Activated B cell treated with CpG ODN at 0.5 μM for 24 hours (primary cell): Measurements from ENCODE around the gene FAS. TPM values are rescaled to one million over a fixed set of nuclear protein-coding genes. Genes with fewer than 3 reads are reported as not detected.

Experiments used
- ATAC-seq: fragments of 200-7000 bp; cut with Tn5 transposase; one replicate; pipeline ENCODE4 v1.10.0; 2021; ENCODE audit warnings: low read depth, mild to moderate bottlenecking, moderate library complexity
- CTCF ChIA-PET: fragments of 350-600 bp; sonication (Branson Sonifier 250); formaldehyde crosslinking; loops from one replicate; lab custom pipeline; 2021; ENCODE audit warnings: antibody characterized with exemption; lab: Charles Lee
- POLR2A ChIA-PET: fragments of 350-600 bp; sonication (Branson Sonifier 250); formaldehyde crosslinking; loops from one replicate; lab custom pipeline; 2021; ENCODE audit warnings: antibody characterized with exemption; lab: Charles Lee
- DNase-seq: peaks from one replicate; pipeline ENCODE4 v3.0.0; 2022
- H3K27ac Mint-ChIP-seq: one replicate; pipeline ENCODE4 v1.8.0; 2020; ENCODE audit warnings: mixed read lengths
- H3K27me3 Mint-ChIP-seq: one replicate; pipeline ENCODE4 v1.8.0; 2021; ENCODE audit warnings: mixed read lengths
- H3K36me3 Mint-ChIP-seq: one replicate; pipeline ENCODE4 v1.8.0; 2021; ENCODE audit warnings: low read depth, mixed read lengths
- H3K4me1 Mint-ChIP-seq: one replicate; pipeline ENCODE4 v1.8.0; 2021; ENCODE audit warnings: mixed read lengths
- H3K4me3 Mint-ChIP-seq: one replicate; pipeline ENCODE4 v1.8.0; 2020; ENCODE audit warnings: mild to moderate bottlenecking, mixed read lengths
- H3K9me3 Mint-ChIP-seq: one replicate; pipeline ENCODE4 v1.8.0; 2020; ENCODE audit warnings: mixed read lengths
- CTCF ChIP-seq: fragments of 200-600 bp; IDR thresholded peaks from one replicate; pipeline ENCODE4 v1.8.0; 2022; ENCODE audit warnings: antibody characterized with exemption, mild to moderate bottlenecking
- intact Hi-C: fragments of 100-400 bp; cut with micrococcal nuclease; formaldehyde crosslinking; loops from one replicate; pipeline ENCODE4 v1.15.1; 2024
- total RNA-seq: library from RNA; stranded (reverse); gene quantifications from 2 replicates; pipeline ENCODE4 v1.2.3, GENCODE V29; 2022

FAS gene
- total RNA-seq, 1 donor from 2014 or later, result 22.6 TPM

GRCh38 chr10:89047397-89047796, 56.8 kb downstream of the FAS start:
- no peak overlapping the region for H3K4me3 Mint-ChIP-seq
- no peak for ATAC-seq
- no peaks in the 10 kb centered on the region for H3K4me1 Mint-ChIP-seq
- no peak for TF ChIP-seq CTCF
- ChIA-PET POLR2A (no interaction called here), CTCF (no interaction called here)
- intact Hi-C loops, result no loop called here
- no peaks in the 10 kb centered on the region for H3K27me3 Mint-ChIP-seq
- no peak for DNase-seq
- no peaks in the 10 kb centered on the region for H3K9me3 Mint-ChIP-seq
- H3K27ac Mint-ChIP-seq, result no peak overlapping the region
- no peaks in the 10 kb centered on the region for H3K36me3 Mint-ChIP-seq

- no peaks in the 10 kb centered on the region for H3K27me3 Mint-ChIP-seq
- TF ChIP-seq CTCF, result no peak
- POLR2A ChIA-PET, result no interaction called here
- ATAC-seq (no peak), DNase-seq (no peak)
- no peaks in the 10 kb centered on the region for H3K9me3 Mint-ChIP-seq
- no peak overlapping the region for H3K27ac Mint-ChIP-seq
- intact Hi-C loops, result no loop called here
- CTCF ChIA-PET, result no interaction called here
- no peaks in the 10 kb centered on the region for H3K36me3 Mint-ChIP-seq
- H3K4me1 Mint-ChIP-seq, result no peaks in the 10 kb centered on the region
- H3K4me3 Mint-ChIP-seq, result no peak overlapping the region
Measured at GRCh38 chr10:89051593-89051992, 61.0 kb downstream of the FAS start.

- intact Hi-C loops, result no loop called here
- Mint-ChIP-seq H3K36me3 (no peaks in the 10 kb centered on the region), H3K4me1 (no peaks in the 10 kb centered on the region), H3K27ac (no peak overlapping the region), H3K9me3 (no peaks in the 10 kb centered on the region), H3K4me3 (no peak overlapping the region), H3K27me3 (no peaks in the 10 kb centered on the region)
- no peak for ATAC-seq
- DNase-seq, result no peak
- ChIA-PET CTCF (no interaction called here), POLR2A (no interaction called here)
- no peak for TF ChIP-seq CTCF
Measured at GRCh38 chr10:89053555-89053954, 63.0 kb downstream of the FAS start.

- no peak for TF ChIP-seq CTCF
- POLR2A ChIA-PET, result no interaction called here
Measured at GRCh38 chr10:89055159-89055558, 64.6 kb downstream of the FAS start.

GRCh38 chr10:89062861-89063260, 72.3 kb downstream of the FAS start:
- intact Hi-C loops, result no loop called here
- ChIA-PET POLR2A (no interaction called here), CTCF (no interaction called here)
- ATAC-seq (no peak), DNase-seq (no peak)
- Mint-ChIP-seq H3K4me3 (no peak overlapping the region), H3K27me3 (peaks cover 4% of the 10 kb centered on the region), H3K27ac (no peak overlapping the region), H3K36me3 (no peaks in the 10 kb centered on the region), H3K9me3 (no peaks in the 10 kb centered on the region), H3K4me1 (no peaks in the 10 kb centered on the region)
- no peak for TF ChIP-seq CTCF

More at GRCh38 chr10:89055159-89055558, 64.6 kb downstream of the FAS start:
- Mint-ChIP-seq H3K4me1 (no peaks in the 10 kb centered on the region), H3K36me3 (no peaks in the 10 kb centered on the region), H3K27ac (no peak overlapping the region), H3K4me3 (no peak overlapping the region), H3K9me3 (no peaks in the 10 kb centered on the region), H3K27me3 (no peaks in the 10 kb centered on the region)
- DNase-seq (no peak), ATAC-seq (no peak)
- intact Hi-C loops, result no loop called here
- CTCF ChIA-PET, result interaction anchor here (1.0 kb wide), 1 partner anchor 119 kb away, joined by 3 read pairs; no protein-coding TSS in a partner anchor
